DOHH2 (cell line): ENCODE measurements around the gene PRKCZ.

ENCODE experiments used
- H3F3A ChIP-seq: fragments of 200-600 bp; sonication (generic), shearing (Covaris generic); 2 replicates; pipeline ENCODE4 v1.6.0; 2016; ENCODE audit warnings: antibody characterized with exemption, mild to moderate bottlenecking; ENCODE audit not compliant: control insufficient read depth, insufficient read depth
- H3K27ac ChIP-seq: fragments of 200-600 bp; sonication (generic); 2 replicates; pipeline ENCODE4 v1.5.1; 2014; ENCODE audit warnings: low read depth, mild to moderate bottlenecking, low read length, moderate library complexity
- H3K27me3 ChIP-seq: fragments of 200-600 bp; sonication (generic); 2 replicates; pipeline ENCODE4 v1.6.1; 2014; ENCODE audit warnings: mild to moderate bottlenecking, low read length, mixed read lengths; ENCODE audit not compliant: control insufficient read depth
- H3K36me3 ChIP-seq: fragments of 200-600 bp; sonication (generic); 2 replicates; pipeline ENCODE4 v1.6.1; 2014; ENCODE audit warnings: mild to moderate bottlenecking, low read length, moderate library complexity, mixed read lengths; ENCODE audit not compliant: control insufficient read depth
- H3K4me1 ChIP-seq: fragments of 200-600 bp; sonication (generic); 2 replicates; pipeline ENCODE4 v1.6.1; 2014; ENCODE audit warnings: mild to moderate bottlenecking, low read length, mixed read lengths; ENCODE audit not compliant: control insufficient read depth
- H3K4me2 ChIP-seq: fragments of 200-600 bp; sonication (generic); 2 replicates; pipeline ENCODE4 v1.6.0; 2014; ENCODE audit warnings: mild to moderate bottlenecking, low read length, moderate library complexity
- H3K4me3 ChIP-seq: fragments of 200-600 bp; sonication (generic); 2 replicates; pipeline ENCODE4 v1.5.1; 2014; ENCODE audit warnings: mild to moderate bottlenecking, low read length, mixed read lengths
- H3K79me2 ChIP-seq: fragments of 200-600 bp; sonication (generic); 2 replicates; pipeline ENCODE4 v1.6.1; 2014; ENCODE audit warnings: mild to moderate bottlenecking, low read length, mixed read lengths; ENCODE audit not compliant: control insufficient read depth
- H3K9me2 ChIP-seq: fragments of 200-600 bp; sonication (generic); replicated peaks from 2 replicates; pipeline ENCODE4 v1.6.1; 2014; ENCODE audit warnings: mild to moderate bottlenecking, low read length, mixed read lengths; ENCODE audit not compliant: control insufficient read depth
- H3K9me3 ChIP-seq: fragments of 200-600 bp; sonication (generic); 2 replicates; pipeline ENCODE4 v1.6.1; 2014; ENCODE audit warnings: antibody characterized with exemption, low read length, mixed read lengths; ENCODE audit not compliant: control insufficient read depth, insufficient read depth
- H4K20me1 ChIP-seq: fragments of 200-600 bp; sonication (generic); 2 replicates; pipeline ENCODE4 v1.6.0; 2014; ENCODE audit warnings: low read depth, mild to moderate bottlenecking, antibody characterized with exemption, low read length, moderate library complexity; ENCODE audit not compliant: control insufficient read depth, insufficient read depth
- CTCF ChIP-seq: fragments of 200-600 bp; sonication (generic); IDR thresholded peaks from one replicate; pipeline ENCODE4 v1.5.1; 2014; ENCODE audit warnings: antibody characterized with exemption, mild to moderate bottlenecking, low read depth, low read length; ENCODE audit not compliant: poor library complexity, severe bottlenecking
- EZH2phosphoT487 ChIP-seq: fragments of 200-600 bp; sonication (generic); IDR thresholded peaks from 2 replicates; pipeline ENCODE4 v1.6.1; 2017; ENCODE audit warnings: borderline replicate concordance, mild to moderate bottlenecking, antibody characterized with exemption, low read length, moderate library complexity, mixed read lengths

PRKCZ gene

GRCh38 chr1:2106659-2107405 lies 56.6 kb downstream of the PRKCZ start:
- Histone ChIP-seq H3K27ac (no peak overlapping the region), H3K27me3 (no peaks in the 10 kb centered on the region), H3K36me3 (no peaks in the 10 kb centered on the region), H3K4me3 (no peak overlapping the region), H4K20me1 (no peaks in the 10 kb centered on the region), H3K4me2 (no peak overlapping the region), H3K9me2 (no peaks in the 10 kb centered on the region), H3K4me1 (peaks cover under 1% of the 10 kb centered on the region), H3F3A (no peaks in the 10 kb centered on the region), H3K9me3 (no peaks in the 10 kb centered on the region), H3K79me2 (no peaks in the 10 kb centered on the region)
- TF ChIP-seq EZH2phosphoT487 (no peak), CTCF (no peak)

- no peak overlapping the region for H3K4me2 ChIP-seq
Measured at GRCh38 chr1:2107586-2108212, 57.5 kb downstream of the PRKCZ start.

GRCh38 chr1:2108213-2108876 lies 58.1 kb downstream of the PRKCZ start:
- H3K9me2 ChIP-seq, result no peaks in the 10 kb centered on the region
- TF ChIP-seq CTCF (peak; percentile 58), EZH2phosphoT487 (no peak)
- no peaks in the 10 kb centered on the region for H4K20me1 ChIP-seq
- H3K4me1 ChIP-seq, result peaks cover 12% of the 10 kb centered on the region
- H3K4me3 ChIP-seq, result no peak overlapping the region
- H3K4me2 ChIP-seq, result no peak overlapping the region
- no peaks in the 10 kb centered on the region for H3K79me2 ChIP-seq
- H3K27ac ChIP-seq, result no peak overlapping the region
- peaks cover 3% of the 10 kb centered on the region; the same call in 1 of the 2 replicates for H3K27me3 ChIP-seq
- H3K36me3 ChIP-seq, result no peaks in the 10 kb centered on the region
- no peaks in the 10 kb centered on the region for H3K9me3 ChIP-seq
- no peaks in the 10 kb centered on the region for H3F3A ChIP-seq

More at GRCh38 chr1:2107586-2108212, 57.5 kb downstream of the PRKCZ start:
- H3F3A ChIP-seq, result no peaks in the 10 kb centered on the region
- no peaks in the 10 kb centered on the region for H3K9me2 ChIP-seq
- H3K4me1 ChIP-seq, result peaks cover 9% of the 10 kb centered on the region
- TF ChIP-seq EZH2phosphoT487 (no peak), CTCF (no peak)
- no peak overlapping the region for H3K4me3 ChIP-seq
- no peaks in the 10 kb centered on the region for H4K20me1 ChIP-seq
- no peaks in the 10 kb centered on the region for H3K9me3 ChIP-seq
- peaks cover 3% of the 10 kb centered on the region; the same call in 1 of the 2 replicates for H3K27me3 ChIP-seq
- no peak overlapping the region for H3K27ac ChIP-seq
- H3K79me2 ChIP-seq, result no peaks in the 10 kb centered on the region
- no peaks in the 10 kb centered on the region for H3K36me3 ChIP-seq
